Measurements from ENCODE around the gene PGAP2. TPM values are rescaled to one million over a fixed set of nuclear protein-coding genes. Genes with fewer than 3 reads are reported as not detected.

PGAP2 gene
- total and polyA plus RNA-seq, 2 of the 13 experiments (the other 11 are each of a cell fraction or from before 2014, with no cell fraction given): 21.5 to 47.8 TPM

- ChIA-PET CTCF (ENCODE audit: low intra/inter-chr PET ratio, low total read pairs) (interaction anchor here (1.3 kb wide), 1 partner anchor 10 kb away, joined by 3 read pairs; the partner anchor contains the start of gene PGAP2), POLR2A (interaction anchor here (0.7 to 1.5 kb wide), 10 partner anchors 8 to 57 kb away, joined by 3 to 35 read pairs (median 4); partner anchors contain the start of genes PGAP2 and RHOG)
- Histone ChIP-seq H3K4me1 (ENCODE audit: insufficient read depth, low read length) (peaks cover 39% of the 10 kb centered on the region), H3K4me2 (ENCODE audit: low read depth, low read length) (peak within 1 kb of the TSS; percentile 85), H3K36me3 (replicated peaks in 1 of 2; ENCODE audit: control insufficient read depth in 1 of 2, insufficient read depth in 2 of 2, low read length in 2 of 2) (peaks cover 2 to 12% of the 10 kb centered on the region in 2 experiments; a peak in 4 of 5 replicates), H4K20me1 (ENCODE audit: insufficient read depth, low read length) (peaks cover 18% of the 10 kb centered on the region), H3K79me2 (ENCODE audit: insufficient read depth, low read length) (peaks cover 45% of the 10 kb centered on the region), H2AFZ (ENCODE audit: low read length) (no peak within 1 kb of the TSS), H3K27ac (ENCODE audit: extremely low read length, insufficient read depth, low read length) (peak within 1 kb of the TSS; percentile 88), H3K9ac (ENCODE audit: insufficient read depth, low read depth, low read length) (peak within 1 kb of the TSS; percentile 97), H3K9me3 (ENCODE audit: low read length) (no peaks in the 10 kb centered on the region), H3K27me3 (ENCODE audit: control insufficient read depth in 1 of 2, insufficient read depth in 2 of 2, low read length in 2 of 2) (no peaks in the 10 kb centered on the region; a peak in 1 of 5 replicates), H3K4me3 (replicated peaks in 1 of 3; ENCODE audit: insufficient read depth in 1 of 3, low read depth in 2 of 3, low read length in 3 of 3) (peak within 1 kb of the TSS; percentile 87 to 98 (median 96))
- ATAC-seq (peak; percentile 92), DNase-seq (ENCODE audit: low spot score) (peak; percentile 99), FAIRE-seq (peak; percentile 95)
- BruUV-seq (replicated peaks): no TSS peak
- under 1% methylated on average over 25 of the region's 86 CpGs for WGBS (ENCODE audit: low lambda C conversion rate)
- in situ Hi-C loops (cut with HindIII; ENCODE audit: extremely low pct_ligation_motif_present, low pct_unique_long_range_greater_than_20kb): no loop called here
- intact Hi-C loops (cut with micrococcal nuclease; ENCODE audit: unreplicated experiment): no loop called here
- TF ChIP-seq ZNF382 (CRISPR knock-in tag; IDR thresholded peaks at IDR 0.05; ENCODE audit: borderline replicate concordance) (no peak), FOSL1 (CRISPR knock-in tag; IDR thresholded peaks at IDR 0.05; ENCODE audit: borderline replicate concordance) (no peak), GPBP1L1 (CRISPR knock-in tag; IDR thresholded peaks at IDR 0.05) (no peak), TSC22D2 (CRISPR knock-in tag; IDR thresholded peaks at IDR 0.05; ENCODE audit: borderline replicate concordance) (peak; percentile 55; the same call in 1 of the 2 replicates), TEF (CRISPR knock-in tag; IDR thresholded peaks at IDR 0.05) (peak; percentile 63; the same call in 1 of the 2 replicates), PAF1 (CRISPR knock-in tag; IDR thresholded peaks at IDR 0.05) (no peak), ONECUT2 (CRISPR knock-in tag; IDR thresholded peaks at IDR 0.05) (peak; percentile 43; the same call in 1 of the 2 replicates), PRMT3 (CRISPR knock-in tag; IDR thresholded peaks at IDR 0.05; ENCODE audit: borderline replicate concordance, low read depth) (no peak), LCORL (IDR thresholded peaks at IDR 0.05) (no peak), LCORL (CRISPR knock-in tag; IDR thresholded peaks at IDR 0.05) (no peak), ARNT (IDR thresholded peaks at IDR 0.05) (no peak), ZNF343 (CRISPR knock-in tag; IDR thresholded peaks at IDR 0.05) (peak; percentile 87), GTF3A (CRISPR knock-in tag; conservative IDR thresholded peaks at IDR 0.05) (no peak), JUN (CRISPR knock-in tag; IDR thresholded peaks at IDR 0.05) (peak; percentile 80), CHD2 (IDR thresholded peaks at IDR 0.05; ENCODE audit: low read depth, low read length) (peak; percentile 57; the same call in 1 of the 2 replicates), ZNF292 (CRISPR knock-in tag; IDR thresholded peaks at IDR 0.05; ENCODE audit: borderline replicate concordance, low read depth) (no peak), ATRX (CRISPR knock-in tag; IDR thresholded peaks at IDR 0.05; ENCODE audit: borderline replicate concordance) (no peak), NR2F2 (IDR thresholded peaks at IDR 0.05; ENCODE audit: borderline replicate concordance, low read depth) (no peak), THAP9 (CRISPR knock-in tag; IDR thresholded peaks at IDR 0.05; ENCODE audit: borderline replicate concordance) (peak; percentile 96), FOXC1 (CRISPR knock-in tag; IDR thresholded peaks at IDR 0.05; ENCODE audit: borderline replicate concordance) (peak; percentile 91), SRF (IDR thresholded peaks at IDR 0.05; ENCODE audit: low read depth, low read length) (no peak)
Observed at GRCh38 chr11:3797329-3798090, 10.8 kb upstream of the PGAP2 start, which contains the start of gene NUP98. Gene NUP98, minus strand, starts transcription at chr11:3797554. Its CDS starts 15,437 bp downstream, at chr11:3782117.

All from HepG2 (cell line).